B cell (primary cell): Measurements from ENCODE around the gene ACTN1. TPM values are rescaled to one million over a fixed set of nuclear protein-coding genes. Genes with fewer than 3 reads are reported as not detected.

Experiments used
- ATAC-seq: fragments of 200-7000 bp; cut with Tn5 transposase; one replicate; pipeline ENCODE4 v1.10.0; 2021; ENCODE audit warnings: low read depth, mild to moderate bottlenecking, moderate number of reproducible peaks, moderate library complexity
- CTCF ChIA-PET: fragments of 350-600 bp; sonication (Branson Sonifier 250); formaldehyde crosslinking; loops from one replicate; lab custom pipeline; 2021; ENCODE audit warnings: antibody characterized with exemption, inconsistent platforms; lab: Charles Lee
- POLR2A ChIA-PET: fragments of 350-600 bp; sonication (Branson Sonifier 250); formaldehyde crosslinking; loops from one replicate; lab custom pipeline; 2021; ENCODE audit warnings: antibody characterized with exemption; lab: Charles Lee
- DNase-seq: peaks from one replicate; pipeline ENCODE4 v3.0.0; 2013
- H2AFZ ChIP-seq: 2 replicates; pipeline ENCODE4 v1.6.1; 2012; ENCODE audit warnings: mild to moderate bottlenecking, low read depth, low read length; ENCODE audit not compliant: insufficient read depth, poor library complexity, severe bottlenecking
- H3K27ac ChIP-seq, 2 donors: 1 replicate in 1 of 2; 2 replicates in 1 of 2; pipeline ENCODE4 v1.5.1; 2012 to 2013; ENCODE audit warnings: low read length in 2 of 2, mild to moderate bottlenecking in 2 of 2, moderate library complexity in 1 of 2
- H3K27me3 ChIP-seq, 4 experiments: fragments of 200-600 bp in 1 of 4; sonication (generic) in 1 of 4; replicated peaks in 1 of 4; 1 replicate in 2 of 4; 2 replicates in 2 of 4; pipeline versions ENCODE4 v1.6.1 to v1.7.0; 2013 to 2016; ENCODE audit warnings: low read length in 3 of 4, mild to moderate bottlenecking in 2 of 4, mixed read lengths in 1 of 4, moderate library complexity in 1 of 4; ENCODE audit not compliant: insufficient read depth in 4 of 4, control insufficient read depth in 3 of 4; ENCODE audit errors: control extremely low read depth in 1 of 4
- H3K36me3 ChIP-seq, 2 experiments: replicated peaks in 1 of 2; 1 replicate in 1 of 2; 2 replicates in 1 of 2; pipeline versions ENCODE4 v1.6.1 to v1.7.1; 2013; ENCODE audit warnings: low read length in 1 of 2; ENCODE audit not compliant: insufficient read depth in 2 of 2, control insufficient read depth in 1 of 2; ENCODE audit errors: control extremely low read depth in 1 of 2, extremely low read depth in 1 of 2
- H3K4me1 ChIP-seq, 2 donors: fragments of 200-600 bp in 1 of 2; sonication (generic) in 1 of 2; 1 replicate in 1 of 2; 2 replicates in 1 of 2; pipeline versions ENCODE4 v1.5.1 to v1.6.1; 2013 to 2017; ENCODE audit warnings: low read length in 2 of 2; ENCODE audit not compliant: control insufficient read depth in 2 of 2, insufficient read depth in 2 of 2
- H3K4me2 ChIP-seq: replicated peaks from 2 replicates; pipeline ENCODE3; 2012; ENCODE audit warnings: mild to moderate bottlenecking, low read depth, low read length; ENCODE audit not compliant: poor library complexity, severe bottlenecking
- H3K4me3 ChIP-seq, 5 experiments: fragments of 200-600 bp in 1 of 5; sonication (generic) in 1 of 5; 1 replicate in 3 of 5; 2 replicates in 2 of 5; pipeline versions ENCODE4 v1.5.1 to v1.7.0; 2011 to 2016; ENCODE audit warnings: low read length in 4 of 5, mild to moderate bottlenecking in 4 of 5, low read depth in 2 of 5, control low read depth in 1 of 5, moderate library complexity in 1 of 5; ENCODE audit not compliant: insufficient read depth in 1 of 5; ENCODE audit errors: control extremely low read depth in 1 of 5, extremely low read depth in 1 of 5
- H3K79me2 ChIP-seq: fragments of 200-600 bp; sonication (generic); one replicate; pipeline ENCODE4 v1.6.0; 2016; ENCODE audit warnings: low read length; ENCODE audit not compliant: control insufficient read depth, insufficient read depth
- H3K9ac ChIP-seq: fragments of 200-600 bp; sonication (generic); 2 replicates; pipeline ENCODE4 v1.6.1; 2017; ENCODE audit warnings: mild to moderate bottlenecking, low read length, moderate library complexity
- H3K9me3 ChIP-seq, 3 donors: one replicate each; pipeline versions ENCODE4 v1.6.1 to v1.7.1; 2013; ENCODE audit warnings: low read length in 2 of 3; ENCODE audit not compliant: control insufficient read depth in 2 of 3, insufficient read depth in 1 of 3; ENCODE audit errors: control extremely low read depth in 1 of 3
- H4K20me1 ChIP-seq: 2 replicates; pipeline ENCODE4 v1.6.0; 2012; ENCODE audit warnings: mild to moderate bottlenecking, low read length; ENCODE audit not compliant: insufficient read depth, control insufficient read depth, poor library complexity, severe bottlenecking
- H3K27ac Mint-ChIP-seq: one replicate; pipeline ENCODE4 v1.8.0; 2021; ENCODE audit warnings: mixed read lengths
- H3K27me3 Mint-ChIP-seq: one replicate; pipeline ENCODE4 v1.8.0; 2021; ENCODE audit warnings: mixed read lengths
- H3K4me1 Mint-ChIP-seq: one replicate; pipeline ENCODE4 v1.8.0; 2021; ENCODE audit warnings: mixed read lengths
- H3K4me3 Mint-ChIP-seq: one replicate; pipeline ENCODE4 v1.8.0; 2021; ENCODE audit warnings: mixed read lengths
- H3K9me3 Mint-ChIP-seq: one replicate; pipeline ENCODE4 v1.8.0; 2022; ENCODE audit warnings: mixed read lengths; ENCODE audit not compliant: insufficient read depth
- EZH2 ChIP-seq: IDR thresholded peaks from 2 replicates; pipeline ENCODE4 v1.6.1; 2012; ENCODE audit warnings: borderline replicate concordance, low read depth, mild to moderate bottlenecking, moderate library complexity, low read length; ENCODE audit not compliant: insufficient read depth, poor library complexity, severe bottlenecking
- WGBS: methylation state at CpG from one replicate; pipeline ENCODE4 v1.1.5; 2013; ENCODE audit warnings: missing lambda C conversion rate; ENCODE audit not compliant: insufficient coverage; 5-methylcytosine and 5-hydroxymethylcytosine counted together
- intact Hi-C: fragments of 100-400 bp; cut with micrococcal nuclease; formaldehyde crosslinking; loops from one replicate; pipeline ENCODE4 v1.10.0; 2022
- polyA plus RNA-seq: library from polyadenylated mRNA; depleted of rRNA; stranded (reverse); fragments of >200 nt; gene quantifications from 2 replicates; pipeline ENCODE4 v1.2.3, GENCODE V29; 2012
- total RNA-seq, 2 donors: library from RNA; stranded (reverse); fragments of 120-200 nt in 1 of 2; gene quantifications; 1 replicate in 1 of 2; 2 replicates in 1 of 2; pipeline versions ENCODE4 v1.2.3 to v1.2.4, GENCODE V29; 2013 to 2022
- TF ChIP-seq, protein P1 (sequence below): fragments of 200-600 bp; IDR thresholded peaks from one replicate; pipeline ENCODE4 v1.8.0; 2022; ENCODE audit warnings: antibody characterized with exemption, mild to moderate bottlenecking

The ACTN1 gene
- total and polyA plus RNA-seq, 2 donors (not counting 1 experiment from before 2014, with no cell fraction given) = 0.74 to 0.89 TPM

- CTCF ChIA-PET = interaction anchor here (1.4 kb wide), 1 partner anchor 16 kb away, joined by 3 read pairs; no protein-coding TSS in a partner anchor
- H4K20me1 ChIP-seq = no peaks in the 10 kb centered on the region
- POLR2A ChIA-PET = no interaction called here
- ATAC-seq (no peak), DNase-seq (no peak)
- Mint-ChIP-seq H3K4me3 (no peak overlapping the region), H3K27ac (no peak overlapping the region), H3K4me1 (no peaks in the 10 kb centered on the region), H3K9me3 (peaks cover 10% of the 10 kb centered on the region), H3K27me3 (peaks cover 35% of the 10 kb centered on the region)
- no peak overlapping the region for H3K9ac ChIP-seq
- no peak overlapping the region for H3K27ac ChIP-seq
- H3K79me2 ChIP-seq = no peaks in the 10 kb centered on the region
- H3K4me1 ChIP-seq = no peaks in the 10 kb centered on the region
- peaks cover 0 to 12% (median 0%) of the 10 kb centered on the region in 4 experiments for H3K27me3 ChIP-seq
- 74% methylated on average over 6 of the region's 12 CpGs for WGBS
- TF ChIP-seq, protein P1, sequence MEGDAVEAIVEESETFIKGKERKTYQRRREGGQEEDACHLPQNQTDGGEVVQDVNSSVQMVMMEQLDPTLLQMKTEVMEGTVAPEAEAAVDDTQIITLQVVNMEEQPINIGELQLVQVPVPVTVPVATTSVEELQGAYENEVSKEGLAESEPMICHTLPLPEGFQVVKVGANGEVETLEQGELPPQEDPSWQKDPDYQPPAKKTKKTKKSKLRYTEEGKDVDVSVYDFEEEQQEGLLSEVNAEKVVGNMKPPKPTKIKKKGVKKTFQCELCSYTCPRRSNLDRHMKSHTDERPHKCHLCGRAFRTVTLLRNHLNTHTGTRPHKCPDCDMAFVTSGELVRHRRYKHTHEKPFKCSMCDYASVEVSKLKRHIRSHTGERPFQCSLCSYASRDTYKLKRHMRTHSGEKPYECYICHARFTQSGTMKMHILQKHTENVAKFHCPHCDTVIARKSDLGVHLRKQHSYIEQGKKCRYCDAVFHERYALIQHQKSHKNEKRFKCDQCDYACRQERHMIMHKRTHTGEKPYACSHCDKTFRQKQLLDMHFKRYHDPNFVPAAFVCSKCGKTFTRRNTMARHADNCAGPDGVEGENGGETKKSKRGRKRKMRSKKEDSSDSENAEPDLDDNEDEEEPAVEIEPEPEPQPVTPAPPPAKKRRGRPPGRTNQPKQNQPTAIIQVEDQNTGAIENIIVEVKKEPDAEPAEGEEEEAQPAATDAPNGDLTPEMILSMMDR = no peak
- TF ChIP-seq EZH2 = no peak
- H3K9me3 ChIP-seq = peaks cover 0 to 19% (median 9%) of the 10 kb centered on the region in 3 donors
- no peak overlapping the region for H3K4me2 ChIP-seq
- no peak overlapping the region for H3K4me3 ChIP-seq
- no peaks in the 10 kb centered on the region for H3K36me3 ChIP-seq
- intact Hi-C loops = no loop called here
- H2AFZ ChIP-seq = no peak overlapping the region
Measured at GRCh38 chr14:68924186-68925158, 54.6 kb downstream of the ACTN1 start.

- Histone ChIP-seq H2AFZ (no peak overlapping the region), H3K4me2 (no peak overlapping the region), H3K27me3 (peaks cover 0 to 7% (median 0%) of the 10 kb centered on the region in 4 experiments), H3K4me1 (no peaks in the 10 kb centered on the region), H4K20me1 (no peaks in the 10 kb centered on the region), H3K36me3 (no peaks in the 10 kb centered on the region), H3K4me3 (no peak overlapping the region), H3K9ac (no peak overlapping the region), H3K27ac (no peak overlapping the region), H3K9me3 (peaks cover 0 to 19% (median 9%) of the 10 kb centered on the region in 3 donors), H3K79me2 (no peaks in the 10 kb centered on the region)
- ATAC-seq (no peak), DNase-seq (no peak)
- WGBS = 91% methylated on average over 7 of the region's 7 CpGs
- peaks cover 25% of the 10 kb centered on the region for H3K27me3 Mint-ChIP-seq
- intact Hi-C loops = no loop called here
- no peak overlapping the region for H3K27ac Mint-ChIP-seq
- ChIA-PET POLR2A (no interaction called here), CTCF (no interaction called here)
- no peak overlapping the region for H3K4me3 Mint-ChIP-seq
- TF ChIP-seq, protein P1 = no peak
- TF ChIP-seq EZH2 = no peak
- H3K9me3 Mint-ChIP-seq = peaks cover 10% of the 10 kb centered on the region
- no peaks in the 10 kb centered on the region for H3K4me1 Mint-ChIP-seq
Measured at GRCh38 chr14:68922886-68923285, 56.2 kb downstream of the ACTN1 start.
